ENCODE results near the gene SEMA3C.

The SEMA3C gene

DNA sequence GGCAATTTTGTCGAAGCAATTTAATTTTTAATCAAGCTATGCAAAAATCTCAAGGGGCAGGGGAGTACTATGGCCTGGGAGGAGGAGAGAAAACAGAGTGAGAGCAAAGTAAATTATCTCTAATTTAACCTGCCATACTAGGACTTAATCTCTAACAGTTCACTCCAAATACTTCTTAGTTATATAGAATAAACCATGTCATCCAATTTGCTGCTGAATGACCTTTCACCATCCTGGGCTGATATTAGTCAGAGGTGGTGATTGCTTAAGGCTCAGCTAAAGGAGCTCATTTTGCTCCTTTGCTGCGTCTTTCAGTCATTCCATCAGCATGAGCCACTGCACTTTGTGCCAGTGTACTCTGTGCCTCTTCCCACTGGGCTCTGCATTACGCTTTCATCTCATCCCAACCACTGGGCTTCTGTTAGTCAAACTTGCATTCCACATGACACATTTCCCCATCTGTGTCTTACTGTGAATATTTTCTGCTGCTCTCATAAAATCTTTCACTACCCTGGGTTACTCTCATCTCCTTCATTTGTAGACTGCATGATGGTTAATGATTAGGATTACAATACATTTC is 196.1 kb downstream of the SEMA3C start:
- Mint-ChIP-seq H3K4me1 (ENCODE audit: low read depth) (peaks cover 30% of the 10 kb centered on the region), H3K36me3 (ENCODE audit: low read depth) (no peaks in the 10 kb centered on the region), H3K9me3 (no peaks in the 10 kb centered on the region), H3K4me3 (no peak overlapping the region), H3K27me3 (no peaks in the 10 kb centered on the region), H3K27ac (no peak overlapping the region)
- intact Hi-C loops (cut with micrococcal nuclease), result no loop called here

DNA sequence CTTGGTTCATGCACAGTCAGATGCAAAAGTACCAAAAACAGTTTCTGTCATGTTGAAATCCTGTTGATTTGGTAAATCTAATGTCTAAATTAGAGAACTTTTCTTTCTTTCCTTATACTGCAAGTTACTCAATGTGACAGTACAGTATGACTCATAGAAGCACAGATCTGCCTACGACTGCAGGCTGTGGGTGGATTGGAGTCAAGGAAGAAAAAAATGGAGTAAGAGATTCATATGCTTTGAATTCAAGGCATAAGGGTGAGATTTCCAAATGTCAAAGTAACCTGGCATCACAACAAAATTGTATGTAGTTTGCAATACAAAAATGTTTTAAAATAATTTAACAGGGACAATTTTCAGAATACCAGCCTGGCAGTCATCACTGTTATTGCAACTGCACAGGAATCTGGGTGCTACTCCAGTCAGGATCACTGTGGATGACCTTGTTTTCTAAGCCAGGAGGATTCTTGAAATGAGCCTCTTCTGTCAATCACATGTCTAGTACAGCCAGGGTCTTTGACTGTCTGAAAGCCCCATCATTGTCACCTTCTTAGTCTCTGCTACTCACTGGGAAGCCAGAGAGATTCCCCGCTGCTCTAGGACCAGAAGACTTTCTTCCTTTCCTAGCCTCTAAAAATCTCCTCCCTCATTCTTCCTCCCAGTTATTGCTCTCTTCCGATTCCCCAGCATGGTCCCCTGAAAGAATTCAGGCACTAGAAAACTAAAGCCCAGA is 196.8 kb downstream of the SEMA3C start:
- peaks cover 30% of the 10 kb centered on the region for H3K4me1 Mint-ChIP-seq (ENCODE audit: low read depth)
- no peaks in the 10 kb centered on the region for H3K27me3 Mint-ChIP-seq
- no peak overlapping the region for H3K27ac Mint-ChIP-seq
- no peak overlapping the region for H3K4me3 Mint-ChIP-seq
- no peaks in the 10 kb centered on the region for H3K36me3 Mint-ChIP-seq (ENCODE audit: low read depth)
- H3K9me3 Mint-ChIP-seq, result no peaks in the 10 kb centered on the region
- intact Hi-C loops (cut with micrococcal nuclease), result no loop called here

DNA sequence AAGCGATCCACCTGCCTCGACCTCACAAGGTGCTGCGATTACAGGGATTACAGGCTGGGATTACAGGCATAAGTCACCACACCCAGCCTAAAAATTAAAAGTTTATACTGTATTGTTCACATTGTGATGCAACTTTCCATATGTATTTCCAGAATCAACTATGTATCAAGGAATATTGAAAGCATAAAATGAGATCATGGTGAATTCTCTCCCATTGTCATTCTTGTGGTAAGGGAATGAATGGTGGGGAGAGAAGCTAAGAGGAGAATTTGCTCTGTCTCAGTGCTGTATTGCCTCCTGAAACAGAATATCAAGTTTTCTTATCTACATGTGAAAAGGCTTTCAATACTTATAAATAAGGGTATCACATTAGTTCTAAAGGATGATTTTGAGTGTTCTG is 198.7 kb downstream of the SEMA3C start:
- no peak overlapping the region for H3K4me3 Mint-ChIP-seq
- no peaks in the 10 kb centered on the region for H3K36me3 Mint-ChIP-seq (ENCODE audit: low read depth)
- intact Hi-C loops (cut with micrococcal nuclease), result no loop called here
- peaks cover 25% of the 10 kb centered on the region for H3K4me1 Mint-ChIP-seq (ENCODE audit: low read depth)
- H3K27ac Mint-ChIP-seq, result no peak overlapping the region
- H3K27me3 Mint-ChIP-seq, result no peaks in the 10 kb centered on the region
- H3K9me3 Mint-ChIP-seq, result no peaks in the 10 kb centered on the region

DNA sequence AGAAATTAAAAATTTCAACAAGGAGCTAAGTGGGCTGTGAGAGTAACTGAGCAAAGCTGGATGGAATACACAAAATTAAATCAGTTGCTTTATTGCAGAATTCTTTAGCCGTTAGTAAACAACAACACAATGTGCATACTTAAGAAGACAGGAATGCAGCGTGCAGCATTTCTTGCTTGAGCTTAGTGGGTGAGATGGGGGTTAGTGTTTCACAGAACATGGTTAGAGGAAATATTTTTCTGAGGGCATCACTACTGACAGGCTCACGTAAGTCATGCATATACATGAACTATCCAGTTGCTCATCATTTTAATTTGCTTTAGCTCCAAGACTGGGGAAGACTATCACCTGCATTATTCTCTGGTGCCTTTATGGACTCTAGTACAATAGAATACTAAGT is 199.6 kb downstream of the SEMA3C start:
- Mint-ChIP-seq H3K9me3 (no peaks in the 10 kb centered on the region), H3K4me1 (ENCODE audit: low read depth) (peaks cover 25% of the 10 kb centered on the region), H3K4me3 (no peak overlapping the region), H3K27me3 (no peaks in the 10 kb centered on the region), H3K36me3 (ENCODE audit: low read depth) (no peaks in the 10 kb centered on the region), H3K27ac (no peak overlapping the region)
- intact Hi-C loops (cut with micrococcal nuclease), result no loop called here

DNA sequence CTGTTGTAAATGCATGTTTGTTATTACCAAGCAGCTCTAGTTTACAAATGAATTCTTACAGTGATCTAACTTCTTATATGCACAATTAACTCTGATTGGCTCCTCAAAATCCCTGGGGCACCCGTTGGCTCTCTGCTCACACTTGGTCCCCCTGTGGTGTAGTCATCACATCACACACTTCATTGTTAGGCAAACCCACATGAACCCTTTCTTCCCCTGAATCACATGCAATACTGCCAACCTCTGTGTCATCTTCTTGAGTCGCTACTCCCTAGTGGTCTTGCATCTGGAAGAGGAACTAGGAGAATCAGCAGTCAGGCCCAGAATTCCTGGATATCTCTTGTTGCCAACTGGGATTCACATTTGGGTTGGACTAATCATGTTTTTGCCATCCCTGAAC is 207.3 kb downstream of the SEMA3C start:
- no peak overlapping the region for H3K27ac Mint-ChIP-seq
- intact Hi-C loops (cut with micrococcal nuclease), result no loop called here

DNA sequence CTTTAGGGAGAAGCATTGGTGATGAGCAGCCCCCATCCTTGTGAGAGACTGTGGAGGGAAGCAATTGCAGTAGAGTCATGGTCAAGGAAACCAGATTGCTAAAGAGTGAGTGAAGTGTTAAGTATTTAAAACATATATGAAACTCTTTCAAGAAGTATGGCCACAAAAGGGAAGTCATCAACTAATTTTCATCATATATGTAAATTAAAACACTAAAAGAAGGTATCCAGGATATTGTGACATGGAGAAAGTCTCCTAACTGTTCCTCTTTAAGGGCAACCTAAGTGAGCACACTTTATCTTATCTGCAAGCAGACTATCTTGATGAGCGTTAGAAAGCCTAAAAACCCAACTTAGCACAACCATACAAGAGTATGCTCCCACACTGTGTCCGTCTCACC is 210.7 kb downstream of the SEMA3C start:
- H3K9me3 Mint-ChIP-seq, result no peaks in the 10 kb centered on the region
- H3K4me1 Mint-ChIP-seq (ENCODE audit: low read depth), result peaks cover 45% of the 10 kb centered on the region
- no peaks in the 10 kb centered on the region for H3K36me3 Mint-ChIP-seq (ENCODE audit: low read depth)
- no peak overlapping the region for H3K27ac Mint-ChIP-seq
- intact Hi-C loops (cut with micrococcal nuclease), result no loop called here
- no peaks in the 10 kb centered on the region for H3K27me3 Mint-ChIP-seq
- no peak overlapping the region for H3K4me3 Mint-ChIP-seq

More for the DNA sequence above, 207.3 kb downstream of the SEMA3C start:
- no peaks in the 10 kb centered on the region for H3K27me3 Mint-ChIP-seq
- H3K36me3 Mint-ChIP-seq (ENCODE audit: low read depth), result no peaks in the 10 kb centered on the region
- H3K4me1 Mint-ChIP-seq (ENCODE audit: low read depth), result peaks cover 36% of the 10 kb centered on the region
- H3K9me3 Mint-ChIP-seq, result no peaks in the 10 kb centered on the region
- H3K4me3 Mint-ChIP-seq, result no peak overlapping the region

DNA sequence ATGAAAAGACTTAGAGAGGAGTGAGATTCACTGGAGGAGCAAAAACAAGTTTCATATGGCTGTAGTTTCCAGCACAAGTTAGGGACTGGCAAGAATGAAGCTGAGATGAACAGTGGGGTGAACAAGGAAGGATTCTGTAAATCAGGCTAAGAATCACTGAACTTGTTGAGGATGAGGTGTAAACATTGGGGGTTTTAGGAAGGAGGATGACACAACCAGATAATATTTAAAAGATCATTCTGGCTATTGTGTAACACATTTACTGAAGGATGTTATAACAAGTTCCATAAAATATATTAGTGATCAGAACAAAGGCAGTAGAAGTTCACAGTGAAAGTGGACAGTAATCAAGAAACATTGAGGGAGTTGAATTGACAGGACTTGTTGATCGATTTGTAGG is 211.5 kb downstream of the SEMA3C start:
- Mint-ChIP-seq H3K27ac (no peak overlapping the region), H3K4me3 (no peak overlapping the region), H3K4me1 (ENCODE audit: low read depth) (peaks cover 43% of the 10 kb centered on the region), H3K9me3 (no peaks in the 10 kb centered on the region), H3K36me3 (ENCODE audit: low read depth) (no peaks in the 10 kb centered on the region), H3K27me3 (no peaks in the 10 kb centered on the region)
- intact Hi-C loops (cut with micrococcal nuclease), result no loop called here

DNA sequence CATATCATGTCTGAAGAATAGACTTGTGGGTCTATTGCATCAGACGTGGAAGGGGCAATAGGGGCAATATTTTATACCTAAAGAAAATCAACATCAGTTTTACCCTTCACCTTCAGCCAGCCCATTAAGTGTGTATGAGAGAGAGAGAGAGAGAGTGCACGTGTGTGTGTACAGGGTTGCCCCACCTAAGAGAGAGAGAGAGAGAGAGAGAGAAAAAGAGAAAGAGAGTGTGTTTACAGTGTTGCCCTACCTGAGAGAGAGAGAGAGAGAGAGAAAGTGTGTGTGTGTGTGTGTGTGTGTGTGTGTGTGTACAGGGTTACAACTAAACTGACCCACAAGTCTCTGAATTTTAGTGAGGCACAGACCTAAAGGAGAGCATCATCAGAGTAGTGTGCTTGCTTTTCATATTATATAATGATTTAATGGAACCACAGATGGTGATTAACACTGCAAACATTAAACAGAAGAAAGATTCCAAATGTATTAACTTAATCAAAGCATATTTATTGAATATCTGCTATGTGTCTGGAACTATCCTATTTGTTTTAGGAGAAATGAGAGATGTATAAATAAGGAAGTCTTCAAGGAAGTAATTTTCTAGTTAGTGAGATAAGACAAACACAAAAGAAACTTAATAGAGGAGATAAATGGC is 213.6 kb downstream of the SEMA3C start:
- Mint-ChIP-seq H3K4me3 (no peak overlapping the region), H3K27ac (no peak overlapping the region), H3K36me3 (ENCODE audit: low read depth) (no peaks in the 10 kb centered on the region), H3K27me3 (no peaks in the 10 kb centered on the region), H3K4me1 (ENCODE audit: low read depth) (peaks cover 43% of the 10 kb centered on the region), H3K9me3 (no peaks in the 10 kb centered on the region)
- intact Hi-C loops (cut with micrococcal nuclease), result no loop called here

DNA sequence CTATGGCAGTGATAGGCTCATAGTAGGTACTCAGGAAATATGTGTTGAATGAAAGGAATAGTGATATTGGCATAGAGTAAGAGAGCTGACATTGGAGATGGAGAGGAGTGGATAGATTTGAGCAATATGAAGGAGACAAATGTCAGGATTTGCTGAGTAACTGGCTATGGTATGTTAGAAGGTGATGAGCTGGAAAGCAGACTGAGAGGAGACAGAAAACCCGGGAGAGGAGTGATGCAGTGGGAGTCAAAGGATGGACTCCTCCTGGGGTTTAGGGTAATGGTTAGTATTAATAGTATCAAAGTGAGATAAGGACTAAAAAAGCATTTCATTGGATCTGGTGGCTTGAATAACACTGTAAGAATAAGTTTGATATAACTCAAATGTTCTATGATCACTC is 215.6 kb downstream of the SEMA3C start:
- no peaks in the 10 kb centered on the region for H3K27me3 Mint-ChIP-seq
- peaks cover 33% of the 10 kb centered on the region for H3K4me1 Mint-ChIP-seq (ENCODE audit: low read depth)
- no peak overlapping the region for H3K27ac Mint-ChIP-seq
- no peaks in the 10 kb centered on the region for H3K9me3 Mint-ChIP-seq
- H3K4me3 Mint-ChIP-seq, result no peak overlapping the region
- no peaks in the 10 kb centered on the region for H3K36me3 Mint-ChIP-seq (ENCODE audit: low read depth)
- intact Hi-C loops (cut with micrococcal nuclease), result no loop called here

DNA sequence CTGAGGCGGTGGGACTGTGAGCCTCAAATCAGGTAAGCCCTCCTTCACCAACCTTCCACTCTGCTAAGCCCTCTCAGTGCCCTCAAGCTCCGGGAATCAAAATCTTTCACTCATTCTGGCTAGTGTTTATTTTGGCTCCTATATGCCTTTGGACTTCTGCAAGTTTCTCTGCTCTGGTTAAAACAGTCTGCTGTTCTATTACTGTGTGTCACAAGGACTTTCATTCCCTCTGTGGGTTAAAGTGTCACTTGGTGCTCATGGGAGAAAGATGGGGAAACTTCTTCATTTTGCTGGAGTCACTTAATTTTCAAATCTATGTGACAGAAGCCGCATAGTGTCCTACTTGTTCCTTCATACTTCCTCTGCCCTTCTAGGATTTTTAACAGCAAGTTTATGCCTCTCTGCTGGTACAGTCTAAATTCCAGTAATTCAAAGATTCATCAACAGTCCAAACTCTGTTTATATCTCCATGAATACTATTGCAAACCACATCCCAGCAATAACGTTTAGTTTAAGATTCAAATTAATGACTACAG is 219.1 kb downstream of the SEMA3C start:
- no peak overlapping the region for H3K27ac Mint-ChIP-seq
- H3K9me3 Mint-ChIP-seq, result no peaks in the 10 kb centered on the region
- intact Hi-C loops (cut with micrococcal nuclease), result loop anchor here (1.0 to 5.0 kb wide), 3 partner anchors 217 to 771 kb away; no protein-coding TSS in a partner anchor
- H3K27me3 Mint-ChIP-seq, result no peaks in the 10 kb centered on the region
- peaks cover 13% of the 10 kb centered on the region for H3K4me1 Mint-ChIP-seq (ENCODE audit: low read depth)
- no peak overlapping the region for H3K4me3 Mint-ChIP-seq
- H3K36me3 Mint-ChIP-seq (ENCODE audit: low read depth), result no peaks in the 10 kb centered on the region

DNA sequence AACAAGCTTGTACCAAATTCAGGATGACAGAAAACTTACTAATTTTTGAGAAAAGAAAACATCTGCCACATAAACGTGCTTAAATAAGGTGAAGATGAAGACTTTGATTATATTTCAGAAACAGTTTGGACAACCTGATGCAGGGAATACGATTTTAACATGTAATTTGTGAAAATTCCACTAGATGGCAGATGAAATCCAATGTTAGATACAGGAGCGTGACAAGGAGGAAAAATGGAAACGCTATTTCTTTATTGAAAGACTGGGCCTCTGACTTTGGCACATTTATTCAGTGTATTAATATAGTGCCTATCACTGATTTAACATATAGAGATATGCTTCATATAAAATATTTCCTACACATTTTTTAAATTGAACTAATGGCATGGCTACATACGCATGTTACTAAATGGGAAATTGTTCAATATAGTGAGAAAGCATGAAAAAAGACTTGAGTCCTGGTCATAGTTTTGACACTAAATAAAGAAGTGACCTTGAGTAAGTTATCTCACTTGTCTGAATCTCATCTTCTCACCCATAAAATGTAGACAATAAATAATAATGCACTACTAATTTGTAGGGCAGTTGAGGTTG is 219.7 kb downstream of the SEMA3C start:
- Mint-ChIP-seq H3K4me3 (no peak overlapping the region), H3K27me3 (no peaks in the 10 kb centered on the region), H3K36me3 (ENCODE audit: low read depth) (no peaks in the 10 kb centered on the region), H3K9me3 (no peaks in the 10 kb centered on the region), H3K27ac (no peak overlapping the region), H3K4me1 (ENCODE audit: low read depth) (peaks cover 13% of the 10 kb centered on the region)
- intact Hi-C loops (cut with micrococcal nuclease), result loop anchor here (1.0 to 5.0 kb wide), 3 partner anchors 217 to 771 kb away; no protein-coding TSS in a partner anchor
